ENCODE data around the gene PIGR. TPM values are rescaled to one million over a fixed set of nuclear protein-coding genes. Genes with fewer than 3 reads are reported as not detected.
A peak's percentile ranks its signal among the peaks of the same experiment; 100 is the strongest.

The PIGR gene
- total RNA-seq, 1 experiment from 2014 or later = not detected

GRCh38 chr1:206939131-206939530, 7.1 kb downstream of the PIGR start:
- H3K4me1 ChIP-seq (ENCODE audit: insufficient read depth, low read length) = no peaks in the 10 kb centered on the region
- no peak overlapping the region for H4K91ac ChIP-seq (ENCODE audit: insufficient read length, low read depth, low read length)
- H3K27me3 Mint-ChIP-seq (ENCODE audit: low read depth) = peaks cover 13% of the 10 kb centered on the region
- H2BK120ac ChIP-seq (ENCODE audit: low read depth, low read length, poor library complexity, severe bottlenecking) = no peak overlapping the region
- H3K27me3 ChIP-seq (ENCODE audit: insufficient read depth, low read length) = no peaks in the 10 kb centered on the region
- H3K4ac ChIP-seq (ENCODE audit: low read depth, low read length) = no peak overlapping the region
- H2BK20ac ChIP-seq (ENCODE audit: low read depth, low read length, poor library complexity, severe bottlenecking) = no peak overlapping the region
- H3K23me2 ChIP-seq (ENCODE audit: insufficient read length, low read depth, low read length, poor library complexity, severe bottlenecking) = no peaks in the 10 kb centered on the region
- H3K9me3 ChIP-seq (ENCODE audit: control insufficient read depth, low read depth, low read length) = no peaks in the 10 kb centered on the region
- no peak overlapping the region for H3K4me3 Mint-ChIP-seq
- no peak overlapping the region for H3K9ac ChIP-seq (ENCODE audit: extremely low read depth, insufficient read length, low read length)
- H3K27ac ChIP-seq (ENCODE audit: insufficient read length, low read depth, low read length) = no peak overlapping the region
- no peaks in the 10 kb centered on the region for H3K79me1 ChIP-seq (ENCODE audit: insufficient read depth, low read depth, low read length, poor library complexity, severe bottlenecking)
- H2BK5ac ChIP-seq (ENCODE audit: insufficient read length, low read length) = no peak overlapping the region
- no peak overlapping the region; a peak in 1 of 7 replicates for H3K27ac Mint-ChIP-seq
- no peaks in the 10 kb centered on the region for H4K20me1 ChIP-seq (ENCODE audit: control insufficient read depth, insufficient read depth, insufficient read length)
- WGBS (ENCODE audit: extremely low coverage, insufficient read length, low lambda C conversion rate) = no CpG with 5 or more reads among the region's 13 CpGs
- H2AFZ ChIP-seq (ENCODE audit: low read length) = no peak overlapping the region
- H3T11ph ChIP-seq (ENCODE audit: low read length) = no peak overlapping the region
- peaks cover 5 to 9% of the 10 kb centered on the region in 2 experiments; a peak in 3 of 4 replicates for H3K4me1 Mint-ChIP-seq
- no peak overlapping the region for H2BK15ac ChIP-seq (ENCODE audit: low read depth, low read length)
- DNase-seq = no peak
- H3K18ac ChIP-seq (ENCODE audit: insufficient read length, low read depth, low read length) = no peak overlapping the region
- H3K79me2 ChIP-seq (ENCODE audit: insufficient read depth, low read length) = no peaks in the 10 kb centered on the region
- peak overlapping the region; percentile 30; the same call in 1 of the 2 replicates for H3K14ac ChIP-seq (ENCODE audit: insufficient read depth, low read length)
- no peak overlapping the region for H4K8ac ChIP-seq (replicated peaks; ENCODE audit: insufficient read length, low read depth, low read length)
- TF ChIP-seq CTCF (conservative IDR thresholded peaks at IDR 0.05) = no peak
- no peak overlapping the region for H3K56ac ChIP-seq (ENCODE audit: insufficient read length, low read depth, low read length)
- no peak overlapping the region for H4K5ac ChIP-seq (ENCODE audit: insufficient read length, low read depth, low read length)
- no peak overlapping the region for H3K4me2 ChIP-seq (ENCODE audit: insufficient read depth, insufficient read length, low read length)
- H2BK12ac ChIP-seq (ENCODE audit: insufficient read length, low read depth, low read length) = no peak overlapping the region
- H3K9me3 Mint-ChIP-seq = no peaks in the 10 kb centered on the region
- no peaks in the 10 kb centered on the region for H3K36me3 Mint-ChIP-seq (ENCODE audit: insufficient read depth in 1 of 3, low read depth in 3 of 3)
- no peak overlapping the region for H2AK5ac ChIP-seq (ENCODE audit: insufficient read length, low read length)
- H3K23ac ChIP-seq (ENCODE audit: insufficient read length, low read depth, low read length) = no peak overlapping the region

Data from H9 (cell line).